GM19351 (cell line): ENCODE data around the gene MATN1.
A peak's percentile ranks its signal among the peaks of the same experiment; 100 is the strongest.

Source experiments
- ATAC-seq: cut with Tn5 transposase; IDR thresholded peaks from one replicate; pipeline ENCODE4 v1.9.1; 2021; ENCODE audit warnings: mild to moderate bottlenecking, moderate library complexity; ENCODE audit not compliant: unreplicated experiment

MATN1 gene

GRCh38 chr1:30758121-30758688 is 34.8 kb upstream of the MATN1 start:
- ATAC-seq: no peak

- ATAC-seq: no peak
Measured at GRCh38 chr1:30757352-30758120, 34.2 kb upstream of the MATN1 start, which contains the start of gene LAPTM5. LAPTM5 (minus strand) TSS chr1:30757774; CDS start chr1:30757745, 29 bp downstream.

GRCh38 chr1:30756545-30757351 is 33.4 kb upstream of the MATN1 start:
- no peak for ATAC-seq

- ATAC-seq: no peak
Measured at GRCh38 chr1:30756206-30756544, 32.8 kb upstream of the MATN1 start.

GRCh38 chr1:30755746-30756145 is 32.4 kb upstream of the MATN1 start:
- ATAC-seq: no peak

GRCh38 chr1:30755334-30755733 is 31.9 kb upstream of the MATN1 start:
- no peak for ATAC-seq

- peak; percentile 33 for ATAC-seq
Measured at GRCh38 chr1:30754684-30755171, 31.3 kb upstream of the MATN1 start.

- no peak for ATAC-seq
Measured at GRCh38 chr1:30753660-30754123, 30.3 kb upstream of the MATN1 start.

GRCh38 chr1:30753118-30753517 is 29.7 kb upstream of the MATN1 start:
- no peak for ATAC-seq

GRCh38 chr1:30752651-30752908 is 29.2 kb upstream of the MATN1 start:
- no peak for ATAC-seq

- ATAC-seq: no peak
Measured at GRCh38 chr1:30751830-30752650, 28.7 kb upstream of the MATN1 start.

- ATAC-seq: no peak
Measured at GRCh38 chr1:30750731-30751291, 27.4 kb upstream of the MATN1 start.

- ATAC-seq: peak; percentile 40
Measured at GRCh38 chr1:30749691-30750583, 26.6 kb upstream of the MATN1 start.

- no peak for ATAC-seq
Measured at GRCh38 chr1:30748699-30749401, 25.5 kb upstream of the MATN1 start.

- ATAC-seq: no peak
Measured at GRCh38 chr1:30748098-30748698, 24.8 kb upstream of the MATN1 start.

GRCh38 chr1:30747033-30748008 is 23.9 kb upstream of the MATN1 start:
- no peak for ATAC-seq

- ATAC-seq: no peak
Measured at GRCh38 chr1:30746212-30747032, 23.0 kb upstream of the MATN1 start.
